Measurements from ENCODE around the gene SORL1-AS1.
A peak's percentile ranks its signal among the peaks of the same experiment; 100 is the strongest.

Gene SORL1-AS1

GRCh38 chr11:121471167-121471566 lies 18.4 kb upstream of the SORL1-AS1 start:
- CTCF ChIA-PET: no interaction called here
- POLR2A ChIA-PET: no interaction called here
- TF ChIP-seq CTBP1 (IDR thresholded peaks at IDR 0.05; ENCODE audit: borderline replicate concordance) (no peak), FOXM1 (IDR thresholded peaks at IDR 0.05; ENCODE audit: borderline replicate concordance) (no peak), ELF4 (IDR thresholded peaks at IDR 0.05) (no peak), FOXA1 (IDR thresholded peaks at IDR 0.05) (no peak)
- no peak for DNase-seq (ENCODE audit: extremely low spot score)

GRCh38 chr11:121469910-121470309 lies 17.1 kb upstream of the SORL1-AS1 start:
- no peak for TF ChIP-seq TARDBP (IDR thresholded peaks at IDR 0.05)
- no peak for TF ChIP-seq SP1 (IDR thresholded peaks at IDR 0.05)
- TF ChIP-seq FOXK2 (IDR thresholded peaks at IDR 0.05): no peak
- no peak for TF ChIP-seq CTBP1 (IDR thresholded peaks at IDR 0.05; ENCODE audit: borderline replicate concordance)
- TF ChIP-seq FOXM1 (IDR thresholded peaks at IDR 0.05; ENCODE audit: borderline replicate concordance): no peak
- no peak for TF ChIP-seq PKNOX1 (IDR thresholded peaks at IDR 0.05)
- no peak for TF ChIP-seq ZNF384 (IDR thresholded peaks at IDR 0.05)
- TF ChIP-seq ELF4 (IDR thresholded peaks at IDR 0.05): no peak
- no peak for TF ChIP-seq L3MBTL2 (conservative IDR thresholded peaks at IDR 0.05)
- no peak for TF ChIP-seq HDGF (IDR thresholded peaks at IDR 0.05; ENCODE audit: borderline replicate concordance)
- TF ChIP-seq BHLHE40 (IDR thresholded peaks at IDR 0.05; ENCODE audit: borderline replicate concordance): no peak
- no peak for TF ChIP-seq NFRKB (IDR thresholded peaks at IDR 0.05)
- no peak for TF ChIP-seq FOXA1 (IDR thresholded peaks at IDR 0.05)
- ChIA-PET POLR2A (no interaction called here), CTCF (no interaction called here)
- no peak for DNase-seq (ENCODE audit: extremely low spot score)

GRCh38 chr11:121467965-121468364 lies 15.2 kb upstream of the SORL1-AS1 start:
- TF ChIP-seq FOXA1 (IDR thresholded peaks at IDR 0.05) (no peak), PKNOX1 (IDR thresholded peaks at IDR 0.05) (no peak), L3MBTL2 (conservative IDR thresholded peaks at IDR 0.05) (no peak), ELF4 (IDR thresholded peaks at IDR 0.05) (no peak), TARDBP (IDR thresholded peaks at IDR 0.05) (no peak), SUZ12 (IDR thresholded peaks at IDR 0.05) (no peak), ZNF384 (IDR thresholded peaks at IDR 0.05) (no peak), LEF1 (IDR thresholded peaks at IDR 0.05; ENCODE audit: borderline replicate concordance) (no peak), BHLHE40 (IDR thresholded peaks at IDR 0.05; ENCODE audit: borderline replicate concordance) (no peak), ARNT (IDR thresholded peaks at IDR 0.05) (no peak), NFRKB (IDR thresholded peaks at IDR 0.05) (no peak)
- DNase-seq (ENCODE audit: extremely low spot score): no peak
- ChIA-PET CTCF (no interaction called here), POLR2A (no interaction called here)

- CTCF ChIA-PET: no interaction called here
- POLR2A ChIA-PET: no interaction called here
- DNase-seq (ENCODE audit: extremely low spot score): no peak
- TF ChIP-seq FOXM1 (IDR thresholded peaks at IDR 0.05; ENCODE audit: borderline replicate concordance): no peak
- TF ChIP-seq TARDBP (IDR thresholded peaks at IDR 0.05): no peak
- no peak for TF ChIP-seq L3MBTL2 (conservative IDR thresholded peaks at IDR 0.05)
- no peak for TF ChIP-seq LEF1 (IDR thresholded peaks at IDR 0.05; ENCODE audit: borderline replicate concordance)
- TF ChIP-seq BHLHE40 (IDR thresholded peaks at IDR 0.05; ENCODE audit: borderline replicate concordance): no peak
- TF ChIP-seq NFRKB (IDR thresholded peaks at IDR 0.05): no peak
- no peak for TF ChIP-seq ELF4 (IDR thresholded peaks at IDR 0.05)
- TF ChIP-seq FOXK2 (IDR thresholded peaks at IDR 0.05): no peak
- no peak for TF ChIP-seq CTBP1 (IDR thresholded peaks at IDR 0.05; ENCODE audit: borderline replicate concordance)
- TF ChIP-seq ZNF384 (IDR thresholded peaks at IDR 0.05): no peak
- no peak for TF ChIP-seq HDGF (IDR thresholded peaks at IDR 0.05; ENCODE audit: borderline replicate concordance)
- no peak for TF ChIP-seq PKNOX1 (IDR thresholded peaks at IDR 0.05)
- TF ChIP-seq ARNT (IDR thresholded peaks at IDR 0.05): no peak
- no peak for TF ChIP-seq FOXA1 (IDR thresholded peaks at IDR 0.05)
- no peak for TF ChIP-seq SP1 (IDR thresholded peaks at IDR 0.05)
- TF ChIP-seq SUZ12 (IDR thresholded peaks at IDR 0.05): no peak
Observed at GRCh38 chr11:121467471-121467870, 14.7 kb upstream of the SORL1-AS1 start.

- ChIA-PET CTCF (interaction anchor here (0.7 to 0.8 kb wide), 2 partner anchors 53 to 125 kb away, joined by 3 to 4 read pairs; no protein-coding TSS in a partner anchor), POLR2A (interaction anchor here (1.2 kb wide), 1 partner anchor 174 kb away, joined by 3 read pairs; the partner anchor contains the start of gene SC5D)
- TF ChIP-seq NFRKB (IDR thresholded peaks at IDR 0.05) (no peak), L3MBTL2 (conservative IDR thresholded peaks at IDR 0.05) (no peak), FOXK2 (IDR thresholded peaks at IDR 0.05) (no peak)
- DNase-seq (ENCODE audit: extremely low spot score): peak; percentile 61
Observed at GRCh38 chr11:121466063-121466794, 13.5 kb upstream of the SORL1-AS1 start.

GRCh38 chr11:121465709-121466062 lies 12.9 kb upstream of the SORL1-AS1 start:
- DNase-seq (ENCODE audit: extremely low spot score): no peak
- CTCF ChIA-PET: no interaction called here
- POLR2A ChIA-PET: no interaction called here
- no peak for TF ChIP-seq LEF1 (IDR thresholded peaks at IDR 0.05; ENCODE audit: borderline replicate concordance)
- TF ChIP-seq SUZ12 (IDR thresholded peaks at IDR 0.05): no peak
- TF ChIP-seq L3MBTL2 (conservative IDR thresholded peaks at IDR 0.05): no peak
- no peak for TF ChIP-seq FOXK2 (IDR thresholded peaks at IDR 0.05)
- TF ChIP-seq FOXM1 (IDR thresholded peaks at IDR 0.05; ENCODE audit: borderline replicate concordance): no peak
- no peak for TF ChIP-seq CTBP1 (IDR thresholded peaks at IDR 0.05; ENCODE audit: borderline replicate concordance)
- no peak for TF ChIP-seq PKNOX1 (IDR thresholded peaks at IDR 0.05)
- TF ChIP-seq NFRKB (IDR thresholded peaks at IDR 0.05): no peak
- TF ChIP-seq ZNF384 (IDR thresholded peaks at IDR 0.05): no peak
- no peak for TF ChIP-seq TARDBP (IDR thresholded peaks at IDR 0.05)
- TF ChIP-seq ELF4 (IDR thresholded peaks at IDR 0.05): no peak
- TF ChIP-seq BHLHE40 (IDR thresholded peaks at IDR 0.05; ENCODE audit: borderline replicate concordance): no peak
- TF ChIP-seq SP1 (IDR thresholded peaks at IDR 0.05): no peak
- no peak for TF ChIP-seq ARNT (IDR thresholded peaks at IDR 0.05)
- TF ChIP-seq HDGF (IDR thresholded peaks at IDR 0.05; ENCODE audit: borderline replicate concordance): no peak
- no peak for TF ChIP-seq FOXA1 (IDR thresholded peaks at IDR 0.05)
